T-helper 1 cell treated with Interleukin-12 subunit alpha and Interleukin-12 subunit beta and Interleukin-4 antibody, amounts not matched to agents 30 μg/mL and 1 μg/mL, for 36 hours (primary cell): ENCODE measurements around the gene TMC4.

Experiments
- H3K27ac Mint-ChIP-seq: one replicate; pipeline ENCODE4 v1.8.0; 2021; ENCODE audit warnings: mild to moderate bottlenecking, mixed read lengths
- H3K27me3 Mint-ChIP-seq: one replicate; pipeline ENCODE4 v1.8.0; 2021; ENCODE audit warnings: low read depth, mixed read lengths
- H3K36me3 Mint-ChIP-seq: one replicate; pipeline ENCODE4 v1.8.0; 2021; ENCODE audit warnings: low read depth, mixed read lengths
- H3K4me1 Mint-ChIP-seq: one replicate; pipeline ENCODE4 v1.8.0; 2021; ENCODE audit warnings: low read depth, mixed read lengths
- H3K4me3 Mint-ChIP-seq: one replicate; pipeline ENCODE4 v1.8.0; 2021; ENCODE audit warnings: mild to moderate bottlenecking, moderate library complexity, mixed read lengths
- H3K9me3 Mint-ChIP-seq: one replicate; pipeline ENCODE4 v1.8.0; 2021; ENCODE audit warnings: mixed read lengths

TMC4 gene

GRCh38 chr19:54127688-54128440 is 45.1 kb downstream of the TMC4 start:
- H3K36me3 Mint-ChIP-seq: peaks cover 22% of the 10 kb centered on the region
- no peaks in the 10 kb centered on the region for H3K27me3 Mint-ChIP-seq
- no peak overlapping the region for H3K4me3 Mint-ChIP-seq
- H3K27ac Mint-ChIP-seq: no peak overlapping the region
- H3K9me3 Mint-ChIP-seq: no peaks in the 10 kb centered on the region
- H3K4me1 Mint-ChIP-seq: no peaks in the 10 kb centered on the region

DNA sequence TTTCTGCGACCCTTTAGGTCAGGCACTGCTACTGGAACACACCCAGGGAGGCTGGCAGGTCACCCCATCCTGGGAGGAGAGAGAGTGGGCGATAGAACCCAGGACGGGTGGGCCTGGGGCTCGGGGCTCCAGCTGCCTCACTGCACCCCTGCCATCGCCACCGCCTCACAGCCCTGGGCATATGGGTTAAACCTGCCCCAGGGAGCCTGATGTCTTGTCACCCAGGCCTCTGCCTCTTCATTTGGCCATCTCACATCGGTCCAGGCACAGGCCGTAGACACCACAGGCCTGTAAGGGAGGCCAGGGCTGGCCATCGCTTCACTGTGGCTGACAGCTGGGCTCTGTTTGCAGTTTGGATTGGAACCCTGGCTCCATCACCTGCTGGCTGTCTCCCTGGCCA is 47.2 kb downstream of the TMC4 start:
- H3K27me3 Mint-ChIP-seq: no peaks in the 10 kb centered on the region
- no peak overlapping the region for H3K4me3 Mint-ChIP-seq
- peaks cover 32% of the 10 kb centered on the region for H3K36me3 Mint-ChIP-seq
- no peaks in the 10 kb centered on the region for H3K4me1 Mint-ChIP-seq
- no peak overlapping the region for H3K27ac Mint-ChIP-seq
- H3K9me3 Mint-ChIP-seq: no peaks in the 10 kb centered on the region

- Mint-ChIP-seq H3K9me3 (no peaks in the 10 kb centered on the region), H3K4me3 (no peak overlapping the region), H3K27ac (no peak overlapping the region), H3K36me3 (peaks cover 39% of the 10 kb centered on the region), H3K27me3 (no peaks in the 10 kb centered on the region), H3K4me1 (no peaks in the 10 kb centered on the region)
Measured at GRCh38 chr19:54124393-54124792, 48.6 kb downstream of the TMC4 start.

DNA sequence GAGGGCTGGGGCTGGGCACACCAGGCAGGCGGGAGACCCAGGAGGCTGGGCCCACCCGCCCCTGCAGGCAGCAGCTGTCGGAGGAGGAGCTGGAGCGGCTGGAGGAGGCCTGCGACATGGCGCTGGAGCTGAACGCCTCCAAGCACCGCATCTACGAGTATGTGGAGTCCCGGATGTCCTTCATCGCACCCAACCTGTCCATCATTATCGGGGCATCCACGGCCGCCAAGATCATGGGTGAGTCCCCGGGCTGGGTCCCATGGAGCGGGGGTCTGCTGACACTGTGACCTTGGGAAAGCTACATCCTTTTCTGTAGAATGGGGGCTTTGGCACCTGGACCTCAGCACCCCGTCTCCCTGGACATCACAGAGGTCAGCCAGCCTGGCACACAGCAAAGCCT is 49.3 kb downstream of the TMC4 start:
- Mint-ChIP-seq H3K4me1 (no peaks in the 10 kb centered on the region), H3K27ac (no peak overlapping the region), H3K9me3 (no peaks in the 10 kb centered on the region), H3K4me3 (no peak overlapping the region), H3K27me3 (no peaks in the 10 kb centered on the region), H3K36me3 (peaks cover 40% of the 10 kb centered on the region)

GRCh38 chr19:54121259-54121658 is 51.7 kb downstream of the TMC4 start:
- peaks cover 7% of the 10 kb centered on the region for H3K4me1 Mint-ChIP-seq
- no peak overlapping the region for H3K27ac Mint-ChIP-seq
- H3K36me3 Mint-ChIP-seq: peaks cover 37% of the 10 kb centered on the region
- H3K9me3 Mint-ChIP-seq: no peaks in the 10 kb centered on the region
- H3K4me3 Mint-ChIP-seq: no peak overlapping the region
- H3K27me3 Mint-ChIP-seq: no peaks in the 10 kb centered on the region

- Mint-ChIP-seq H3K4me1 (peaks cover 19% of the 10 kb centered on the region), H3K4me3 (peak within 1 kb of the TSS; percentile 94), H3K36me3 (peaks cover 27% of the 10 kb centered on the region), H3K27ac (peak within 1 kb of the TSS; percentile 87), H3K27me3 (no peaks in the 10 kb centered on the region), H3K9me3 (no peaks in the 10 kb centered on the region)
Measured at GRCh38 chr19:54115109-54116063, 57.6 kb downstream of the TMC4 start, which contains the start of the genes PRPF31 and TFPT. PRPF31 (plus strand) TSS chr19:54115754; CDS start chr19:54118279, 2,525 bp downstream. TFPT (minus strand) TSS chr19:54115657; CDS start chr19:54115269, 388 bp downstream.

DNA sequence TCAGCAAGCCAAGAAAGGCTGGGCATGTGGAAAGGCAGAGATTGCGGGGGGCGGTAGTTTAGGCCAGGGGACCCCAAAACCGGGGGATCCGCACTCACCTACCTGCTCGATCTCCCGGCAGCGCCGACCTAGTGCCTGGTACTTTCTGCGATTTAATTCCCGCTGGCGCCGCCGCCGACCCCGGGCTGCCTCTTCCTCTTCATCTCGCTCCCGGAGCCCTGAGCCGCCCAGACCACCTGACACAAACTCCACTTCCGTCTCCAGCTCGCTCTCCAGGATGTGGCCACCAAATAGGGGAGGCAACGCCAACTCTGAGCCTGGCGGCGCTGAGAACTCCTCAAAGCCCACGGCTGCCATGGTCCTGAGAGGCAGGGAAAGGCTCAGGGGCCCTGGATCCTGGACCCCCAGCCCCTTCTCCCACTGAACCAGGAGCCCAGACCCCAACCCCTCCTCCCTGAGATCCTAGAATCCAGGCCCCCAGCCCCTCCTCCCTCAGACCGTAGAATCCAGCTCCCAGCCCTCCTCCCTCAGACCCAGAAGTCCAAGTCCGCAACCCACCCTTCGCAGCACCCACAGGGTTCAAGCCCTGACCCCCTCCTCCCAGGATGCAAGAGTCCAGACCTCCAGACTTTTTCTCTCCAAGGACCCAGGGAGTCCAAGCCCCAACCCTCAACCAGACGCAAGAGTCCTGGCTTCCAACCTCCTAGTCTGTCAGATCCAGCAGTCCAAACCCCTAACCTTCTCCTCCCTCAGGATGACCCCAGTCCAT is 58.4 kb downstream of the TMC4 start:
- peaks cover 25% of the 10 kb centered on the region for H3K36me3 Mint-ChIP-seq
- peak overlapping the region; percentile 87 for H3K27ac Mint-ChIP-seq
- H3K9me3 Mint-ChIP-seq: no peaks in the 10 kb centered on the region
- no peaks in the 10 kb centered on the region for H3K27me3 Mint-ChIP-seq
- H3K4me3 Mint-ChIP-seq: peak overlapping the region; percentile 94
- peaks cover 19% of the 10 kb centered on the region for H3K4me1 Mint-ChIP-seq
